ENCODE data around the gene MAP4K2.

GRCh38 chr11:64834723-64835615, 32.0 kb upstream of the MAP4K2 start:
- TF ChIP-seq BRCA1 (IDR thresholded peaks at IDR 0.05; ENCODE audit: low read depth, low read length) (no peak), BCL11A (IDR thresholded peaks at IDR 0.05; ENCODE audit: low read depth in 2 of 2, low read length in 2 of 2) (no peak), POLR2A (IDR thresholded peaks at IDR 0.05; ENCODE audit: control extremely low read depth in 1 of 2, low read depth in 2 of 2, low read length in 2 of 2) (no peak), EZH2 (IDR thresholded peaks at IDR 0.05; ENCODE audit: low read depth, low read length, severe bottlenecking) (no peak), EP300 (IDR thresholded peaks at IDR 0.05; ENCODE audit: borderline replicate concordance in 1 of 2, low read depth in 2 of 2, low read length in 2 of 2) (no peak), CTCF (IDR thresholded peaks at IDR 0.05; ENCODE audit: control extremely low read depth in 1 of 3, insufficient read depth in 1 of 3, low read depth in 1 of 3, low read length in 3 of 3) (no peak)

All from H1 (cell line).